DOHH2 (cell line): ENCODE measurements around the gene VWA5B1.

ENCODE experiments used
- H3F3A ChIP-seq: fragments of 200-600 bp; sonication (generic), shearing (Covaris generic); 2 replicates; pipeline ENCODE4 v1.6.0; 2016; ENCODE audit warnings: antibody characterized with exemption, mild to moderate bottlenecking; ENCODE audit not compliant: control insufficient read depth, insufficient read depth
- H3K27ac ChIP-seq: fragments of 200-600 bp; sonication (generic); 2 replicates; pipeline ENCODE4 v1.5.1; 2014; ENCODE audit warnings: low read depth, mild to moderate bottlenecking, low read length, moderate library complexity
- H3K27me3 ChIP-seq: fragments of 200-600 bp; sonication (generic); 2 replicates; pipeline ENCODE4 v1.6.1; 2014; ENCODE audit warnings: mild to moderate bottlenecking, low read length, mixed read lengths; ENCODE audit not compliant: control insufficient read depth
- H3K36me3 ChIP-seq: fragments of 200-600 bp; sonication (generic); 2 replicates; pipeline ENCODE4 v1.6.1; 2014; ENCODE audit warnings: mild to moderate bottlenecking, low read length, moderate library complexity, mixed read lengths; ENCODE audit not compliant: control insufficient read depth
- H3K4me1 ChIP-seq: fragments of 200-600 bp; sonication (generic); 2 replicates; pipeline ENCODE4 v1.6.1; 2014; ENCODE audit warnings: mild to moderate bottlenecking, low read length, mixed read lengths; ENCODE audit not compliant: control insufficient read depth
- H3K4me2 ChIP-seq: fragments of 200-600 bp; sonication (generic); 2 replicates; pipeline ENCODE4 v1.6.0; 2014; ENCODE audit warnings: mild to moderate bottlenecking, low read length, moderate library complexity
- H3K4me3 ChIP-seq: fragments of 200-600 bp; sonication (generic); 2 replicates; pipeline ENCODE4 v1.5.1; 2014; ENCODE audit warnings: mild to moderate bottlenecking, low read length, mixed read lengths
- H3K79me2 ChIP-seq: fragments of 200-600 bp; sonication (generic); 2 replicates; pipeline ENCODE4 v1.6.1; 2014; ENCODE audit warnings: mild to moderate bottlenecking, low read length, mixed read lengths; ENCODE audit not compliant: control insufficient read depth
- H3K9me2 ChIP-seq: fragments of 200-600 bp; sonication (generic); replicated peaks from 2 replicates; pipeline ENCODE4 v1.6.1; 2014; ENCODE audit warnings: mild to moderate bottlenecking, low read length, mixed read lengths; ENCODE audit not compliant: control insufficient read depth
- H3K9me3 ChIP-seq: fragments of 200-600 bp; sonication (generic); 2 replicates; pipeline ENCODE4 v1.6.1; 2014; ENCODE audit warnings: antibody characterized with exemption, low read length, mixed read lengths; ENCODE audit not compliant: control insufficient read depth, insufficient read depth
- H4K20me1 ChIP-seq: fragments of 200-600 bp; sonication (generic); 2 replicates; pipeline ENCODE4 v1.6.0; 2014; ENCODE audit warnings: low read depth, mild to moderate bottlenecking, antibody characterized with exemption, low read length, moderate library complexity; ENCODE audit not compliant: control insufficient read depth, insufficient read depth
- EZH2phosphoT487 ChIP-seq: fragments of 200-600 bp; sonication (generic); IDR thresholded peaks from 2 replicates; pipeline ENCODE4 v1.6.1; 2017; ENCODE audit warnings: borderline replicate concordance, mild to moderate bottlenecking, antibody characterized with exemption, low read length, moderate library complexity, mixed read lengths
- TF ChIP-seq, protein P1 (sequence below): fragments of 200-600 bp; sonication (generic); IDR thresholded peaks from one replicate; pipeline ENCODE4 v1.5.1; 2014; ENCODE audit warnings: antibody characterized with exemption, mild to moderate bottlenecking, low read depth, low read length; ENCODE audit not compliant: poor library complexity, severe bottlenecking

The VWA5B1 gene

DNA sequence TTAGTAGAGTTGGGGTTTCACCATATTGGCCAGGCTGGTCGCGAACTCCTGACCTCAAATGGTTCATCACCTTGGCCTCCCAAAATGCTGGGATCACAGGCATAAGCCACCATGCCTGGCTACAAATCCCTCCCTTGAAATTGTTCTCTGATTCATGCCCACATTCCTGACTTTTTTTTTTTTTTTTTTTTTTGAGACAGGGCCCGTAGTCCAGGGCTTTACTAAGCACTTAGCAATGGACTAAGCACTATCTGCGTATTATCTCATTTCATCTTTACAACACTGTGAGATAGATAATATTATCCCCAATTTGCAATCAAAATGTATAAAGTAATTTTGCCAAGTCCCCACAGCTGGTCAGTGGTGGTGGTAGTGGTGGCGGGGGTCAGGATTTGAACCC lies 58.9 kb downstream of the VWA5B1 start:
- Histone ChIP-seq H3K9me2 (no peaks in the 10 kb centered on the region), H3K9me3 (no peaks in the 10 kb centered on the region; the same call in 1 of the 2 replicates), H3K79me2 (no peaks in the 10 kb centered on the region), H3K4me3 (no peak overlapping the region), H3K4me1 (no peaks in the 10 kb centered on the region), H3K36me3 (no peaks in the 10 kb centered on the region), H3K27ac (no peak overlapping the region), H3K4me2 (no peak overlapping the region), H4K20me1 (no peaks in the 10 kb centered on the region; the same call in 1 of the 2 replicates), H3K27me3 (peaks cover 5% of the 10 kb centered on the region; the same call in 1 of the 2 replicates), H3F3A (no peaks in the 10 kb centered on the region)
- TF ChIP-seq, protein P1, sequence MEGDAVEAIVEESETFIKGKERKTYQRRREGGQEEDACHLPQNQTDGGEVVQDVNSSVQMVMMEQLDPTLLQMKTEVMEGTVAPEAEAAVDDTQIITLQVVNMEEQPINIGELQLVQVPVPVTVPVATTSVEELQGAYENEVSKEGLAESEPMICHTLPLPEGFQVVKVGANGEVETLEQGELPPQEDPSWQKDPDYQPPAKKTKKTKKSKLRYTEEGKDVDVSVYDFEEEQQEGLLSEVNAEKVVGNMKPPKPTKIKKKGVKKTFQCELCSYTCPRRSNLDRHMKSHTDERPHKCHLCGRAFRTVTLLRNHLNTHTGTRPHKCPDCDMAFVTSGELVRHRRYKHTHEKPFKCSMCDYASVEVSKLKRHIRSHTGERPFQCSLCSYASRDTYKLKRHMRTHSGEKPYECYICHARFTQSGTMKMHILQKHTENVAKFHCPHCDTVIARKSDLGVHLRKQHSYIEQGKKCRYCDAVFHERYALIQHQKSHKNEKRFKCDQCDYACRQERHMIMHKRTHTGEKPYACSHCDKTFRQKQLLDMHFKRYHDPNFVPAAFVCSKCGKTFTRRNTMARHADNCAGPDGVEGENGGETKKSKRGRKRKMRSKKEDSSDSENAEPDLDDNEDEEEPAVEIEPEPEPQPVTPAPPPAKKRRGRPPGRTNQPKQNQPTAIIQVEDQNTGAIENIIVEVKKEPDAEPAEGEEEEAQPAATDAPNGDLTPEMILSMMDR: no peak
- no peak for TF ChIP-seq EZH2phosphoT487

DNA sequence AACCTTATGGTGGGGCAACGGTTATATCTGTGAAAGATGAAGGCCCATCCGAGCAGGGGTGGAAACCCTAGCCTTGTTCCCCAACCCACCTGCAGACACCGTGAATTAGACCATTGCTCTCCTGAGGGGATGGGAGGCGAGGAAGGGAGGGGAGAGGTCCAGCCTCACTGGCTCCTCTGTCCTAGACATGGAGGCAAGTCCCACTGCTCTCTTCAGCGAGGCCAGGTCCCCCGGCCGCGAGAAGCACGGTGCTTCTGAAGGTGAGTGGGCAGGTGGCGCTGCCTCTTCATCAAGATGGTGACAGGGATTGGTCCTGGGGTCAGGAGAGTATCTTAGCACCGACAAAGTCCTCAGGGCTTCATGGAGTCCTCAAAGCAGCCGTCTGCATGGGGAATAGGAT lies 59.3 kb downstream of the VWA5B1 start:
- no peaks in the 10 kb centered on the region for H3F3A ChIP-seq
- H3K4me1 ChIP-seq: no peaks in the 10 kb centered on the region
- no peak overlapping the region for H3K27ac ChIP-seq
- H3K27me3 ChIP-seq: peaks cover 5% of the 10 kb centered on the region; the same call in 1 of the 2 replicates
- H3K9me3 ChIP-seq: no peaks in the 10 kb centered on the region; the same call in 1 of the 2 replicates
- TF ChIP-seq EZH2phosphoT487: no peak
- TF ChIP-seq, protein P1: no peak
- H3K79me2 ChIP-seq: no peaks in the 10 kb centered on the region
- no peaks in the 10 kb centered on the region for H3K9me2 ChIP-seq
- no peaks in the 10 kb centered on the region; the same call in 1 of the 2 replicates for H4K20me1 ChIP-seq
- no peak overlapping the region for H3K4me2 ChIP-seq
- H3K36me3 ChIP-seq: no peaks in the 10 kb centered on the region
- no peak overlapping the region for H3K4me3 ChIP-seq

DNA sequence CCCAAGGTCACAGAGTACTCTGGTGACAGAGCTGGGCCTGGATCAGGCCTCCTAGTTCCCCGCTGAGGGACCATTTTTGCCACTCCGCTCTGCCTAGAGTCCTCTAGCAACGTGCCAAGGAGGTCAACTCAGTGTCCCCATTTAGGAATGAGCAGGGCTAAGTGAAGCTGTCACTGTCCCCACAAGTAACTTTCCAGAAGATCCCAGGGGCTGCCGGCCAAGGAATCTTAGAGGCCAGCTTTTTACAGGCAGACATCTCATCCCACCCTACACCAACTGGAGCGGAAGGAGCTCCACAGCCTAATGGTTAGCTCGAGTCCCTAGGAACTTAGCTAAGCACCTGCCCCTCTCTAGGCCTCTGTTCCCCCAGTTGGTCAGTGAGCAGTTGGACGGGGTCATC lies 59.7 kb downstream of the VWA5B1 start:
- peaks cover 5% of the 10 kb centered on the region; the same call in 1 of the 2 replicates for H3K27me3 ChIP-seq
- no peaks in the 10 kb centered on the region; the same call in 1 of the 2 replicates for H4K20me1 ChIP-seq
- no peaks in the 10 kb centered on the region for H3K9me2 ChIP-seq
- H3K79me2 ChIP-seq: no peaks in the 10 kb centered on the region
- no peaks in the 10 kb centered on the region for H3K36me3 ChIP-seq
- no peaks in the 10 kb centered on the region; the same call in 1 of the 2 replicates for H3K9me3 ChIP-seq
- no peaks in the 10 kb centered on the region for H3F3A ChIP-seq
- no peak for TF ChIP-seq EZH2phosphoT487
- TF ChIP-seq, protein P1: no peak
- no peak overlapping the region for H3K4me3 ChIP-seq
- H3K4me2 ChIP-seq: no peak overlapping the region
- H3K4me1 ChIP-seq: no peaks in the 10 kb centered on the region
- no peak overlapping the region for H3K27ac ChIP-seq
